Measurements from ENCODE around the gene CALCB. TPM values are rescaled to one million over a fixed set of nuclear protein-coding genes. Genes with fewer than 3 reads are reported as not detected.

Gene CALCB
- total RNA-seq, 1 experiment from 2014 or later = not detected

DNA sequence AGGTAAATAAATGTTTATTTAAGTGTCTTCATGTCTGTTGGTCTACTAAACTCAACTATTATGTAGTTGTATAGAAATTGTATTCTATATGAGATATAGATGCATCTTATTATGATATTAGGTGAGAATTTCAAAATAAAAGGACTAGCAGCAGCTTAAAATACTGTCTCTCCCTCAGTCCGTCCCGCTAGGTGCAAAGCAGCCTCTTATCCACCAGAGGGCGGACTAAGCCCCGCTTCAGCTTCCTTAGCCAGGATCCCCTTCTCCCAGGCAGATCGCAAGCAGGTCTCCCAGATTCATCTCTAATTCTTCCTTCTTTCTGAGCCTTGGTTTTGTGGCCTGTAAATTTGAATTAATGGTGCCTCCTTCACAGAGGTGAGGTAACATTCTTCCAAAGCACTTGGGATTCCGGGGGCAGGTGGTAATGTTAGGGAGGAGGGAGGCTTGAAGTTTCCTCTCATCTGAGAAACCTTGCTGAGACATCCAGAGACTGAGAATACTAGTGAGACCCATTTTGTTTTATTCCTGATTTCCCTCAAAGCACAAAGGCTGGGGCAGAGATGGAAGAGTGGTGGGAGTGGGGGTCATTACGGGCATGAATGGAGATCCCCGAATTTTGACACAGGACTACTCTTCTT is 27.8 kb downstream of the CALCB start:
- H2AK5ac ChIP-seq (ENCODE audit: insufficient read length, low read length) = no peak overlapping the region
- no peaks in the 10 kb centered on the region for H3K79me2 ChIP-seq (ENCODE audit: insufficient read depth, low read length)
- no peak overlapping the region for H2BK5ac ChIP-seq (ENCODE audit: insufficient read length, low read length)
- H2BK12ac ChIP-seq (ENCODE audit: insufficient read length, low read depth, low read length) = no peak overlapping the region
- no peak overlapping the region for H4K91ac ChIP-seq (ENCODE audit: insufficient read length, low read depth, low read length)
- H3K9me3 Mint-ChIP-seq = peaks cover 5 to 13% of the 10 kb centered on the region in 2 experiments; a peak in 4 of 5 replicates
- no peak overlapping the region for H3K27ac Mint-ChIP-seq
- no peaks in the 10 kb centered on the region for H3K27me3 ChIP-seq (ENCODE audit: insufficient read depth, low read length)
- TF ChIP-seq, protein P1, sequence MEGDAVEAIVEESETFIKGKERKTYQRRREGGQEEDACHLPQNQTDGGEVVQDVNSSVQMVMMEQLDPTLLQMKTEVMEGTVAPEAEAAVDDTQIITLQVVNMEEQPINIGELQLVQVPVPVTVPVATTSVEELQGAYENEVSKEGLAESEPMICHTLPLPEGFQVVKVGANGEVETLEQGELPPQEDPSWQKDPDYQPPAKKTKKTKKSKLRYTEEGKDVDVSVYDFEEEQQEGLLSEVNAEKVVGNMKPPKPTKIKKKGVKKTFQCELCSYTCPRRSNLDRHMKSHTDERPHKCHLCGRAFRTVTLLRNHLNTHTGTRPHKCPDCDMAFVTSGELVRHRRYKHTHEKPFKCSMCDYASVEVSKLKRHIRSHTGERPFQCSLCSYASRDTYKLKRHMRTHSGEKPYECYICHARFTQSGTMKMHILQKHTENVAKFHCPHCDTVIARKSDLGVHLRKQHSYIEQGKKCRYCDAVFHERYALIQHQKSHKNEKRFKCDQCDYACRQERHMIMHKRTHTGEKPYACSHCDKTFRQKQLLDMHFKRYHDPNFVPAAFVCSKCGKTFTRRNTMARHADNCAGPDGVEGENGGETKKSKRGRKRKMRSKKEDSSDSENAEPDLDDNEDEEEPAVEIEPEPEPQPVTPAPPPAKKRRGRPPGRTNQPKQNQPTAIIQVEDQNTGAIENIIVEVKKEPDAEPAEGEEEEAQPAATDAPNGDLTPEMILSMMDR (conservative IDR thresholded peaks at IDR 0.05) = peak; percentile 96
- H3K36me3 Mint-ChIP-seq (ENCODE audit: insufficient read depth in 1 of 3, low read depth in 3 of 3) = no peaks in the 10 kb centered on the region
- H3K18ac ChIP-seq (ENCODE audit: insufficient read length, low read depth, low read length) = no peak overlapping the region
- no peaks in the 10 kb centered on the region for H3K9me3 ChIP-seq (ENCODE audit: control insufficient read depth, low read depth, low read length)
- H3K27me3 Mint-ChIP-seq (ENCODE audit: low read depth) = peaks cover 8% of the 10 kb centered on the region
- no peak overlapping the region for H3K56ac ChIP-seq (ENCODE audit: insufficient read length, low read depth, low read length)
- peaks cover 3% of the 10 kb centered on the region; the same call in 1 of the 2 replicates for H3K4me1 ChIP-seq (ENCODE audit: insufficient read depth, low read length)
- no peaks in the 10 kb centered on the region for H3K23me2 ChIP-seq (ENCODE audit: insufficient read length, low read depth, low read length, poor library complexity, severe bottlenecking)
- H3K9ac ChIP-seq (ENCODE audit: extremely low read depth, insufficient read length, low read length) = no peak overlapping the region
- DNase-seq = peak; percentile 65
- H4K20me1 ChIP-seq (ENCODE audit: control insufficient read depth, insufficient read depth, insufficient read length) = no peaks in the 10 kb centered on the region
- no peak overlapping the region for H3K4ac ChIP-seq (ENCODE audit: low read depth, low read length)
- H3T11ph ChIP-seq (ENCODE audit: low read length) = no peak overlapping the region
- no peak overlapping the region for H2AFZ ChIP-seq (ENCODE audit: low read length)
- no peak overlapping the region for H3K27ac ChIP-seq (ENCODE audit: insufficient read length, low read depth, low read length)
- H3K4me2 ChIP-seq (ENCODE audit: insufficient read depth, insufficient read length, low read length) = no peak overlapping the region
- H2BK15ac ChIP-seq (ENCODE audit: low read depth, low read length) = no peak overlapping the region
- no peaks in the 10 kb centered on the region for H3K79me1 ChIP-seq (ENCODE audit: insufficient read depth, low read depth, low read length, poor library complexity, severe bottlenecking)
- H3K14ac ChIP-seq (ENCODE audit: insufficient read depth, low read length) = no peak overlapping the region
- no peak overlapping the region for H2BK120ac ChIP-seq (ENCODE audit: low read depth, low read length, poor library complexity, severe bottlenecking)
- no peak overlapping the region for H4K5ac ChIP-seq (ENCODE audit: insufficient read length, low read depth, low read length)
- no peak overlapping the region for H3K4me3 Mint-ChIP-seq
- WGBS (ENCODE audit: extremely low coverage, insufficient read length, low lambda C conversion rate) = no CpG with 5 or more reads among the region's 8 CpGs
- 0 out of 4 replicates have a peak, but pooled peaks cover 2% of the 10 kb centered on the region in 2 experiments for H3K4me1 Mint-ChIP-seq
- no peak overlapping the region for H3K23ac ChIP-seq (ENCODE audit: insufficient read length, low read depth, low read length)
- no peak overlapping the region for H4K8ac ChIP-seq (replicated peaks; ENCODE audit: insufficient read length, low read depth, low read length)
- no peak overlapping the region for H2BK20ac ChIP-seq (ENCODE audit: low read depth, low read length, poor library complexity, severe bottlenecking)
